Stimulated activated naive B cell treated with anti-CD40 and anti-IgM and Interleukin-4, amounts not matched to agents 10 μg/mL and 1 μg/mL and 100 μg/mL, for 72 hours (primary cell): Measurements from ENCODE around the gene SERPINE2.

ENCODE experiments used
- ATAC-seq, 2 donors: fragments of 150-1000 bp; cut with Tn5 transposase; replicated peaks; 2 replicates each; pipeline ENCODE4 v1.10.0; 2021; ENCODE audit warnings: moderate library complexity in 1 of 2
- DNase-seq: peaks from one replicate; pipeline ENCODE4 v3.0.0; 2021
- H3K27ac Mint-ChIP-seq: one replicate; pipeline ENCODE4 v1.8.0; 2022; ENCODE audit warnings: mild to moderate bottlenecking, mixed read lengths
- H3K27me3 Mint-ChIP-seq, 2 donors: one replicate each; pipeline ENCODE4 v1.8.0; 2022; ENCODE audit warnings: mixed read lengths in 2 of 2
- H3K36me3 Mint-ChIP-seq, 2 donors: one replicate each; pipeline ENCODE4 v1.8.0; 2022; ENCODE audit warnings: mixed read lengths in 2 of 2, mild to moderate bottlenecking in 1 of 2
- H3K4me1 Mint-ChIP-seq, 2 donors: one replicate each; pipeline ENCODE4 v1.8.0; 2022; ENCODE audit warnings: mixed read lengths in 2 of 2, mild to moderate bottlenecking in 1 of 2
- H3K4me3 Mint-ChIP-seq, 2 donors: one replicate each; pipeline ENCODE4 v1.8.0; 2022; ENCODE audit warnings: mild to moderate bottlenecking in 2 of 2, mixed read lengths in 2 of 2, moderate library complexity in 1 of 2
- H3K9me3 Mint-ChIP-seq, 2 donors: one replicate each; pipeline ENCODE4 v1.8.0; 2022; ENCODE audit warnings: mixed read lengths in 2 of 2, mild to moderate bottlenecking in 1 of 2

SERPINE2 gene

DNA sequence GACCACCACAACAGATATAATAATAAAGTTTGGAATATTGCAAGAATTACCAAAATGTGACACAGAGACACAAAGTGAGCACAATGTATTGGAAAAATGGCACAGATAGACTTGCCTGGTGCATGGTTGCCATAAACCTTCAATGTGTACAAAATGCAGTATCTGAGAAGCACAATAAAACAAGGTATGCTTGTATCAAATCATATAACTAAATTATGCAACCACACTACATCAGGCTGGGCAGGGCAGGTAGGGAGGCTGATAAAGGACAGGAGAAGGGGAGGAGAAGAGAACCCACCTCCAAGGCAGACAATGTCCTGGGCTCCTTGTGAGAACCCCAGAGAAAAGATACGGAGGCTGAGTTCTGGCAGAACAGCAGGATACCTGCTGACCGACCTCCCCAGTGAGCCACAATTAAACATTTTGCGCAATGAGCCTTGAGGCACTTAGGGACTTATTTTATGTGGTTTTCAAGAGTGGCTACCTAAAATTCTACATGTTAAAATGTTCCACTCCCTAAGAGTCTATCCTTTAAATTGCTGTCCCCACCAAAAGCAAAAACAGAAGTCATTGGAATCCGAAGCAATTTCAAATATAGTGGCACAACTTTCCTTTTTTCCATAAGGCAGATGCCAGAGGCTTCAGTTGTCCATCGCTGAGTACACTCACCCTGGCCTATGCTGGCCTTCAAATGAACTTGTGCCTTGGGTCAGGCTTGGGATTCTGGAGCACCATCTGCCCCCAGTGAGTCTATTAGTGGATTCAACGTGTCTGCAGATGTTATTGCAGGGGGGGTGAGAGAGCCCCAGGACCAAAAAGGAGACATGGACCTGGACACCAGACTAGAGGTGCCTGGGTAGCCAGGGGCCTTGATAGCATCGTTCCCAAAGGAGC is 110.7 kb downstream of the SERPINE2 start:
- Mint-ChIP-seq H3K9me3 (peaks cover 5 to 9% of the 10 kb centered on the region in 2 donors), H3K4me1 (peaks cover 16 to 29% of the 10 kb centered on the region in 2 donors), H3K27ac (peak overlapping the region; percentile 77), H3K27me3 (no peaks in the 10 kb centered on the region), H3K36me3 (peaks cover 24 to 42% of the 10 kb centered on the region in 2 donors), H3K4me3 (no peak overlapping the region)
- DNase-seq (no peak), ATAC-seq (no peak)

- Mint-ChIP-seq H3K4me1 (peaks cover 19 to 43% of the 10 kb centered on the region in 2 donors), H3K9me3 (peaks cover 5 to 9% of the 10 kb centered on the region in 2 donors), H3K27me3 (no peaks in the 10 kb centered on the region), H3K36me3 (peaks cover 38 to 61% of the 10 kb centered on the region in 2 donors), H3K4me3 (no peak overlapping the region), H3K27ac (no peak overlapping the region)
- DNase-seq (no peak), ATAC-seq (no peak)
Observed at GRCh38 chr2:223925106-223925505, 114.0 kb downstream of the SERPINE2 start.
